B cell (primary cell): ENCODE measurements around the gene KIF26B.

Source experiments
- EZH2 ChIP-seq: IDR thresholded peaks from 2 replicates; pipeline ENCODE4 v1.6.1; 2012; ENCODE audit warnings: borderline replicate concordance, low read depth, mild to moderate bottlenecking, moderate library complexity, low read length; ENCODE audit not compliant: insufficient read depth, poor library complexity, severe bottlenecking
- TF ChIP-seq, protein P1 (sequence below): fragments of 200-600 bp; IDR thresholded peaks from one replicate; pipeline ENCODE4 v1.8.0; 2022; ENCODE audit warnings: antibody characterized with exemption, mild to moderate bottlenecking

DNA sequence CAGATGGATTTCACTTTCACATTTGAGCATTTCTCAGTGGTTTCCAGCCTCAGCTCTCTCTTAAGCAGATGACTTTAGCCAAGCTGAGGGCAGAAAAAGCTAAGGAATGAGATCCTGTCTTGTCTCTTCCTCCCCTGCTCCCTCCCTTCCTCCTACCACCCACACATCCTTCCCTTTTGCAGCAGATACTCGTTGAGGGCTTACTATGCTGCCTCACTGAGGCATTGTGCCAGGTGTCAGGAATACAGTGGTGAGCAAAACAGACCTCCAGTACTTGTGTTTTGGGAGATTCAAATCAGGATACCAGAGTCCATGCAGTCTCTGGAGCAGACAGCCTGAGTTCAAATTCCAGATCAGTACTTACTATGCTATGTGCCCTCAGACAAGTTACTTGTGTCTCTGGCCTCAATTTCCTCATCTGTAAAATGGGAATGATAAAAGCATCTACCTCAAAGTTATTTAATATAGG, 43.2 kb downstream of the KIF26B start:
- TF ChIP-seq, protein P1, sequence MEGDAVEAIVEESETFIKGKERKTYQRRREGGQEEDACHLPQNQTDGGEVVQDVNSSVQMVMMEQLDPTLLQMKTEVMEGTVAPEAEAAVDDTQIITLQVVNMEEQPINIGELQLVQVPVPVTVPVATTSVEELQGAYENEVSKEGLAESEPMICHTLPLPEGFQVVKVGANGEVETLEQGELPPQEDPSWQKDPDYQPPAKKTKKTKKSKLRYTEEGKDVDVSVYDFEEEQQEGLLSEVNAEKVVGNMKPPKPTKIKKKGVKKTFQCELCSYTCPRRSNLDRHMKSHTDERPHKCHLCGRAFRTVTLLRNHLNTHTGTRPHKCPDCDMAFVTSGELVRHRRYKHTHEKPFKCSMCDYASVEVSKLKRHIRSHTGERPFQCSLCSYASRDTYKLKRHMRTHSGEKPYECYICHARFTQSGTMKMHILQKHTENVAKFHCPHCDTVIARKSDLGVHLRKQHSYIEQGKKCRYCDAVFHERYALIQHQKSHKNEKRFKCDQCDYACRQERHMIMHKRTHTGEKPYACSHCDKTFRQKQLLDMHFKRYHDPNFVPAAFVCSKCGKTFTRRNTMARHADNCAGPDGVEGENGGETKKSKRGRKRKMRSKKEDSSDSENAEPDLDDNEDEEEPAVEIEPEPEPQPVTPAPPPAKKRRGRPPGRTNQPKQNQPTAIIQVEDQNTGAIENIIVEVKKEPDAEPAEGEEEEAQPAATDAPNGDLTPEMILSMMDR = no peak
- TF ChIP-seq EZH2 = no peak
